ENCODE data around the gene VPS35L. TPM values are rescaled to one million over a fixed set of nuclear protein-coding genes. Genes with fewer than 3 reads are reported as not detected.

VPS35L gene
- total and polyA plus RNA-seq, 2 of the 13 experiments (the other 11 are each of a cell fraction or from before 2014, with no cell fraction given): 1.4 to 1.6 TPM

- no peak for TF ChIP-seq TEF (CRISPR knock-in tag; IDR thresholded peaks at IDR 0.05)
- no peak for TF ChIP-seq ZNF672 (CRISPR knock-in tag; IDR thresholded peaks at IDR 0.05)
- TF ChIP-seq ZMAT5 (CRISPR knock-in tag; IDR thresholded peaks at IDR 0.05; ENCODE audit: borderline replicate concordance, low read depth): no peak
- TF ChIP-seq CHD4 (IDR thresholded peaks at IDR 0.05; ENCODE audit: borderline replicate concordance, low read length): peak; percentile 68; the same call in 1 of the 2 replicates
- TF ChIP-seq HMG20B (CRISPR knock-in tag; conservative IDR thresholded peaks at IDR 0.05): no peak
- TF ChIP-seq ELK4 (CRISPR knock-in tag; IDR thresholded peaks at IDR 0.05; ENCODE audit: borderline replicate concordance): no peak
- TF ChIP-seq RFXAP (CRISPR knock-in tag; IDR thresholded peaks at IDR 0.05; ENCODE audit: borderline replicate concordance): peak; percentile 77; the same call in 1 of the 2 replicates
- peak; percentile 89; the same call in 1 of the 2 replicates for TF ChIP-seq ZNF619 (CRISPR knock-in tag; IDR thresholded peaks at IDR 0.05)
- TF ChIP-seq JUNB (CRISPR knock-in tag; IDR thresholded peaks at IDR 0.05; ENCODE audit: borderline replicate concordance): peak; percentile 53; the same call in 1 of the 2 replicates
- peak; percentile 93; the same call in 1 of the 2 replicates for TF ChIP-seq ZZZ3 (CRISPR knock-in tag; IDR thresholded peaks at IDR 0.05; ENCODE audit: borderline replicate concordance)
- TF ChIP-seq ZBTB46 (CRISPR knock-in tag; IDR thresholded peaks at IDR 0.05; ENCODE audit: borderline replicate concordance): peak; percentile 90
- peak; percentile 78 for TF ChIP-seq SRSF1 (optimal IDR thresholded peaks at IDR 0.05; ENCODE audit: low read depth, low read length)
- TF ChIP-seq AKNA (CRISPR knock-in tag; IDR thresholded peaks at IDR 0.05; ENCODE audit: borderline replicate concordance): no peak
- TF ChIP-seq E2F1 (CRISPR knock-in tag; IDR thresholded peaks at IDR 0.05): peak; percentile 96
- TF ChIP-seq ZNF460 (CRISPR knock-in tag; IDR thresholded peaks at IDR 0.05; ENCODE audit: borderline replicate concordance): no peak
- peak; percentile 59 for TF ChIP-seq CEBPG (CRISPR knock-in tag; IDR thresholded peaks at IDR 0.05)
- 0 out of 2 replicates have a peak, but pooled peaks have one; percentile 46 for TF ChIP-seq IRX3 (CRISPR knock-in tag; IDR thresholded peaks at IDR 0.05; ENCODE audit: borderline replicate concordance, low read depth)
- TF ChIP-seq ZNF558 (CRISPR knock-in tag; IDR thresholded peaks at IDR 0.05; ENCODE audit: borderline replicate concordance): no peak; the same call in 1 of the 2 replicates
These were observed 31.7 kb upstream of the VPS35L start, which contains the start of gene CCP110 (continued) for GRCh38 chr16:19523559-19524355.

All from HepG2 (cell line).